Smooth muscle cell (in vitro differentiated cells): Measurements from ENCODE around the gene RNLS. TPM values are rescaled to one million over a fixed set of nuclear protein-coding genes. Genes with fewer than 3 reads are reported as not detected.

Experiments used
- DNase-seq: peaks from one replicate; lab custom pipeline; 2025; ENCODE audit not compliant: unreplicated experiment; lab: John Stamatoyannopoulos, UW
- H2AFZ ChIP-seq: fragments of 200-600 bp; sonication (generic); 2 replicates; pipeline ENCODE4 v1.6.0; 2016; ENCODE audit warnings: antibody characterized with exemption, low read depth, mild to moderate bottlenecking
- H3F3A ChIP-seq: fragments of 200-600 bp; sonication (generic); 2 replicates; pipeline ENCODE4 v1.6.0; 2017; ENCODE audit warnings: antibody characterized with exemption, low read depth
- H3K27ac ChIP-seq: fragments of 200-600 bp; sonication (generic); 2 replicates; pipeline ENCODE4 v1.5.1; 2016; ENCODE audit warnings: low read depth, mild to moderate bottlenecking
- H3K27me3 ChIP-seq: fragments of 200-600 bp; sonication (generic); 2 replicates; pipeline ENCODE4 v1.6.1; 2016; ENCODE audit warnings: low read depth, mild to moderate bottlenecking
- H3K36me3 ChIP-seq: fragments of 200-600 bp; sonication (generic); 2 replicates; pipeline ENCODE4 v1.5.1; 2016; ENCODE audit warnings: low read depth
- H3K4me1 ChIP-seq: fragments of 200-600 bp; sonication (generic); 2 replicates; pipeline ENCODE4 v1.5.1; 2016; ENCODE audit warnings: low read depth
- H3K4me2 ChIP-seq: fragments of 200-600 bp; sonication (generic); 2 replicates; pipeline ENCODE4 v1.6.0; 2016; ENCODE audit warnings: mild to moderate bottlenecking
- H3K4me3 ChIP-seq: fragments of 200-600 bp; sonication (generic); 2 replicates; pipeline ENCODE4 v1.5.1; 2016; ENCODE audit warnings: mild to moderate bottlenecking
- H3K79me2 ChIP-seq: fragments of 200-600 bp; sonication (generic); 2 replicates; pipeline ENCODE4 v1.6.0; 2016; ENCODE audit warnings: low read depth, mild to moderate bottlenecking
- H3K9ac ChIP-seq: fragments of 200-600 bp; sonication (generic); 2 replicates; pipeline ENCODE4 v1.6.0; 2016; ENCODE audit warnings: low read depth
- H3K9me3 ChIP-seq: fragments of 200-600 bp; sonication (generic); replicated peaks from 2 replicates; pipeline ENCODE4 v1.5.1; 2016; ENCODE audit warnings: low read depth
- H4K20me1 ChIP-seq: fragments of 200-600 bp; sonication (generic); 2 replicates; pipeline ENCODE4 v1.6.0; 2016; ENCODE audit warnings: low read depth
- CTCF ChIP-seq: fragments of 200-600 bp; sonication (generic); IDR thresholded peaks from 2 replicates; pipeline ENCODE4 v1.5.1; 2017; ENCODE audit warnings: borderline replicate concordance, mild to moderate bottlenecking, antibody characterized with exemption; ENCODE audit not compliant: insufficient read depth, poor library complexity, severe bottlenecking
- whole genome bisulfite sequencing: methylation state at CpG from one replicate; pipeline ENCODE4 v1.1.7; 2016; ENCODE audit warnings: low lambda C conversion rate; 5-methylcytosine and 5-hydroxymethylcytosine counted together
- polyA plus RNA-seq: library from polyadenylated mRNA; unstranded; fragments of >200 nt; fragmentation: Nextera tagmentation; extraction: Ambion mirVana; gene quantifications from 2 replicates; pipeline ENCODE4 v1.2.1, GENCODE V29; 2016
- total RNA-seq: library from RNA; depleted of rRNA; stranded (reverse); fragments of >200 nt; gene quantifications from 2 replicates; pipeline ENCODE4 v1.2.3, GENCODE V29; 2014

Gene RNLS
- total and polyA plus RNA-seq, 2 experiments from 2014 or later = 4.8 to 11.2 TPM

GRCh38 chr10:88477343-88478085 lies 105.6 kb downstream of the RNLS start:
- Histone ChIP-seq H3K9me3 (no peaks in the 10 kb centered on the region), H3K36me3 (no peaks in the 10 kb centered on the region), H3K79me2 (no peaks in the 10 kb centered on the region), H3K27ac (no peak overlapping the region), H3F3A (no peaks in the 10 kb centered on the region), H3K4me3 (no peak overlapping the region), H3K27me3 (peaks cover 37% of the 10 kb centered on the region), H3K4me1 (no peaks in the 10 kb centered on the region), H4K20me1 (no peaks in the 10 kb centered on the region), H3K4me2 (no peak overlapping the region), H2AFZ (no peak overlapping the region), H3K9ac (no peak overlapping the region)
- no peak for TF ChIP-seq CTCF
- 89% methylated on average over 4 of the region's 4 CpGs for WGBS
- DNase-seq = no peak

- no peaks in the 10 kb centered on the region for H3K4me1 ChIP-seq
These were observed 108.0 kb downstream of the RNLS start for GRCh38 chr10:88474884-88475844.

DNA sequence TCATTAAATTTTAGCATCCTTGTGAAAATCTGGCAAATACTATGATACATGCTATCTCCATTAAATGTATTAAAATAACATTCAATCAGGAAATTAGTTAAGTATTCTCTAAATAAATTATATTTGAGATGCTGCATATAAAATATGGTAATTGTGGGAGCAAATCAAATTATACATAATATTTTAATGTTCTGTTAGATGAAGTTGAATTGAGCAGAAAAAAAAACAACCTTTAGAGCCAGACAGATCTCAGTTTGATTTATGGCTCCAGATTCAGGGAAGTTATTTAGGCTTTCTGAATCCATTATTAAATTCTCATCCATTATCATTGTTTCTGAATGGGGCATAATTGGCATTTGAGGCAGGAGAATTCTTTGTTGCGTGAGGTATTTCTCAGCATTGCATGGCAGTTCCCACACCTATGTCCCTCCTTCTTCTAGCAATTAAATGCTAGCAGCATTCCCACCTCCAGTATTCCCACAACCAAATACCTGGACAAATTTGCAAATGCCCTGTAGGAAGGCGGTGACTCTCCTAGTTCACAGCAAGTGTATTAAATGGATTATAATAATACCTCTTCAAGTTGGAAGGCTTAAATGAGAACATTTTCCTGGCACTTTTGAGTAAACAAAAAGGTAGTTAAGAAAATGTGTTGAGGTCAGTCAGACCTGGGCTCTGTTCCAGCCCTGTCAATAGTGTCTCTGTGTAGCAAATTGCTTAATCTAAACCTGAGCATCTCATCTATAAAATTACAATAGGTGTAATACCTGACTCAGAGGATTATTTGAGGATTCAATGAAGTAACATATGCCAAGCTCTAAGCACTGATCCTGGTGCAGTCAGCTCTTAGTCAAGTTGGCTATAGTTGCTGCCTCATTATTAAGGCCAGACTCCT lies 108.9 kb downstream of the RNLS start:
- DNase-seq = no peak
- no peak overlapping the region for H3K4me3 ChIP-seq
- no peaks in the 10 kb centered on the region for H3K36me3 ChIP-seq
- 91% methylated on average over 2 of the region's 2 CpGs for WGBS
- H4K20me1 ChIP-seq = no peaks in the 10 kb centered on the region
- H2AFZ ChIP-seq = no peak overlapping the region
- H3K79me2 ChIP-seq = no peaks in the 10 kb centered on the region
- no peaks in the 10 kb centered on the region for H3F3A ChIP-seq
- H3K27ac ChIP-seq = no peak overlapping the region
- H3K9me3 ChIP-seq = no peaks in the 10 kb centered on the region
- no peak overlapping the region for H3K4me2 ChIP-seq
- peaks cover 39% of the 10 kb centered on the region for H3K27me3 ChIP-seq
- TF ChIP-seq CTCF = no peak
- H3K4me1 ChIP-seq = no peaks in the 10 kb centered on the region
- no peak overlapping the region for H3K9ac ChIP-seq

More at GRCh38 chr10:88474884-88475844, 108.0 kb downstream of the RNLS start:
- Histone ChIP-seq H2AFZ (no peak overlapping the region), H4K20me1 (no peaks in the 10 kb centered on the region), H3K27ac (no peak overlapping the region), H3F3A (no peaks in the 10 kb centered on the region), H3K4me3 (no peak overlapping the region), H3K27me3 (peaks cover 37% of the 10 kb centered on the region), H3K4me2 (no peak overlapping the region), H3K9me3 (no peaks in the 10 kb centered on the region), H3K36me3 (no peaks in the 10 kb centered on the region), H3K79me2 (no peaks in the 10 kb centered on the region), H3K9ac (no peak overlapping the region)
- TF ChIP-seq CTCF = no peak
- DNase-seq = no peak
- 78% methylated on average over 7 of the region's 7 CpGs for WGBS
